ENCODE results near the gene WDR72. TPM values are rescaled to one million over a fixed set of nuclear protein-coding genes. Genes with fewer than 3 reads are reported as not detected.

WDR72 gene
- total RNA-seq, 1 donor from 2014 or later, result 2.3 TPM

- DNase-seq (ENCODE audit: low read depth), result no peak
Measured at GRCh38 chr15:53747501-53748068, 11.9 kb downstream of the WDR72 start.

GRCh38 chr15:53746101-53746500, 13.4 kb downstream of the WDR72 start:
- TF ChIP-seq CTCF (conservative IDR thresholded peaks at IDR 0.05; ENCODE audit: low read depth, low read length), result no peak
- DNase-seq (ENCODE audit: low read depth), result no peak
- no peak overlapping the region for H3K4me3 ChIP-seq (ENCODE audit: low read depth, low read length)

More at GRCh38 chr15:53747501-53748068, 11.9 kb downstream of the WDR72 start:
- no peak overlapping the region for H3K4me3 ChIP-seq (ENCODE audit: low read depth, low read length)
- no peak for TF ChIP-seq CTCF (conservative IDR thresholded peaks at IDR 0.05; ENCODE audit: low read depth, low read length)

GRCh38 chr15:53739651-53740050, 19.8 kb downstream of the WDR72 start:
- no peak for TF ChIP-seq CTCF (conservative IDR thresholded peaks at IDR 0.05; ENCODE audit: low read depth, low read length)
- peak overlapping the region; percentile 40 for H3K4me3 ChIP-seq (ENCODE audit: low read depth, low read length)
- peak; percentile 71 for DNase-seq (ENCODE audit: low read depth)

GRCh38 chr15:53739187-53739586, 20.3 kb downstream of the WDR72 start:
- no peak for TF ChIP-seq CTCF (conservative IDR thresholded peaks at IDR 0.05; ENCODE audit: low read depth, low read length)
- H3K4me3 ChIP-seq (ENCODE audit: low read depth, low read length), result peak overlapping the region; percentile 40
- no peak for DNase-seq (ENCODE audit: low read depth)

GRCh38 chr15:53721334-53722087, 38.0 kb downstream of the WDR72 start:
- no peak overlapping the region for H3K4me3 ChIP-seq (ENCODE audit: low read depth, low read length)
- no peak for TF ChIP-seq CTCF (conservative IDR thresholded peaks at IDR 0.05; ENCODE audit: low read depth, low read length)
- DNase-seq (ENCODE audit: low read depth), result no peak

- TF ChIP-seq CTCF (conservative IDR thresholded peaks at IDR 0.05; ENCODE audit: low read depth, low read length), result peak; percentile 60
- DNase-seq (ENCODE audit: low read depth), result no peak
- H3K4me3 ChIP-seq (ENCODE audit: low read depth, low read length), result no peak overlapping the region
Measured at GRCh38 chr15:53716909-53717876, 42.3 kb downstream of the WDR72 start.
